KMS-11 (cell line): ENCODE results near the gene ABLIM1.

Experiments
- H2AFZ ChIP-seq: fragments of 200-600 bp; sonication (generic); 2 replicates; pipeline ENCODE4 v1.6.1; 2016; ENCODE audit warnings: antibody characterized with exemption, mixed run types, low read depth
- H3K27ac ChIP-seq: fragments of 200-600 bp; sonication (generic); 2 replicates; pipeline ENCODE4 v1.6.1; 2016; ENCODE audit warnings: mild to moderate bottlenecking, mixed run types
- H3K27me3 ChIP-seq: fragments of 200-600 bp; sonication (generic); 2 replicates; pipeline ENCODE4 v1.6.1; 2017; ENCODE audit warnings: mild to moderate bottlenecking, low read depth, mixed run types, moderate library complexity; ENCODE audit not compliant: insufficient read depth
- H3K36me3 ChIP-seq: fragments of 200-600 bp; sonication (generic); 2 replicates; pipeline ENCODE4 v1.6.1; 2017; ENCODE audit warnings: mild to moderate bottlenecking, mixed run types; ENCODE audit not compliant: insufficient read depth
- H3K4me1 ChIP-seq: fragments of 200-600 bp; sonication (generic); 2 replicates; pipeline ENCODE4 v1.6.1; 2016; ENCODE audit warnings: mild to moderate bottlenecking, low read depth, mixed run types; ENCODE audit not compliant: poor library complexity, severe bottlenecking
- H3K4me2 ChIP-seq: fragments of 200-600 bp; sonication (generic); 2 replicates; pipeline ENCODE4 v1.7.0; 2016; ENCODE audit warnings: mild to moderate bottlenecking, mixed run types
- H3K4me3 ChIP-seq: fragments of 200-600 bp; sonication (generic); IDR thresholded peaks from 2 replicates; pipeline ENCODE4 v1.6.1; 2017; ENCODE audit warnings: low read depth, low read length, mixed read lengths; ENCODE audit not compliant: insufficient read depth
- H3K79me2 ChIP-seq: fragments of 200-600 bp; sonication (generic); 2 replicates; pipeline ENCODE4 v1.6.1; 2016; ENCODE audit warnings: low read depth, mixed run types; ENCODE audit not compliant: insufficient read depth
- H3K9ac ChIP-seq: fragments of 200-600 bp; sonication (generic); 2 replicates; pipeline ENCODE4 v1.6.1; 2016; ENCODE audit warnings: mild to moderate bottlenecking, mixed run types
- H4K20me1 ChIP-seq: fragments of 200-600 bp; sonication (generic); 2 replicates; pipeline ENCODE4 v1.6.1; 2016; ENCODE audit warnings: mild to moderate bottlenecking, mixed run types; ENCODE audit not compliant: insufficient read depth
- CTCF ChIP-seq: fragments of 200-600 bp; sonication (generic); conservative IDR thresholded peaks from 2 replicates; pipeline ENCODE4 v1.6.1; 2017; ENCODE audit warnings: low read depth, mild to moderate bottlenecking, antibody characterized with exemption, low read length, moderate library complexity, mixed read lengths

Gene ABLIM1

GRCh38 chr10:114448897-114449296, 209.2 kb downstream of the ABLIM1 start:
- Histone ChIP-seq H3K9ac (no peak overlapping the region), H3K4me3 (no peak overlapping the region), H2AFZ (no peak overlapping the region), H3K36me3 (no peaks in the 10 kb centered on the region), H3K4me1 (peaks cover 6% of the 10 kb centered on the region), H3K4me2 (no peak overlapping the region), H3K27me3 (no peaks in the 10 kb centered on the region), H3K79me2 (no peaks in the 10 kb centered on the region), H4K20me1 (no peaks in the 10 kb centered on the region), H3K27ac (no peak overlapping the region)
- TF ChIP-seq CTCF = no peak

GRCh38 chr10:114445332-114445731, 212.7 kb downstream of the ABLIM1 start:
- Histone ChIP-seq H3K27me3 (no peaks in the 10 kb centered on the region), H4K20me1 (no peaks in the 10 kb centered on the region), H2AFZ (no peak overlapping the region), H3K4me2 (no peak overlapping the region), H3K9ac (no peak overlapping the region), H3K4me3 (no peak overlapping the region), H3K4me1 (peaks cover 6% of the 10 kb centered on the region), H3K79me2 (no peaks in the 10 kb centered on the region), H3K36me3 (no peaks in the 10 kb centered on the region), H3K27ac (no peak overlapping the region)
- no peak for TF ChIP-seq CTCF

GRCh38 chr10:114444819-114445218, 213.3 kb downstream of the ABLIM1 start:
- Histone ChIP-seq H3K79me2 (no peaks in the 10 kb centered on the region), H3K9ac (no peak overlapping the region), H3K4me3 (no peak overlapping the region), H4K20me1 (no peaks in the 10 kb centered on the region), H3K27ac (no peak overlapping the region), H3K27me3 (no peaks in the 10 kb centered on the region), H2AFZ (no peak overlapping the region), H3K4me1 (peaks cover 4% of the 10 kb centered on the region), H3K36me3 (no peaks in the 10 kb centered on the region), H3K4me2 (no peak overlapping the region)
- TF ChIP-seq CTCF = no peak

GRCh38 chr10:114442091-114442630, 215.9 kb downstream of the ABLIM1 start:
- TF ChIP-seq CTCF = no peak
- Histone ChIP-seq H3K79me2 (no peaks in the 10 kb centered on the region), H3K27me3 (no peaks in the 10 kb centered on the region), H3K27ac (no peak overlapping the region), H2AFZ (no peak overlapping the region), H3K4me1 (no peaks in the 10 kb centered on the region), H3K9ac (no peak overlapping the region), H3K4me2 (no peak overlapping the region), H4K20me1 (no peaks in the 10 kb centered on the region), H3K36me3 (no peaks in the 10 kb centered on the region), H3K4me3 (no peak overlapping the region)
